HEK293 (cell line): ENCODE results near the gene PIAS2.

Source experiments
- CTCF ChIA-PET: fragments of 350-600 bp; formaldehyde crosslinking; extraction: SDS; loops from one replicate; lab custom pipeline; 2021; ENCODE audit warnings: antibody characterized with exemption; lab: Yijun Ruan, JAX
- POLR2A ChIA-PET: fragments of 300-600 bp; formaldehyde crosslinking; extraction: SDS; loops from one replicate; lab custom pipeline; 2020; ENCODE audit warnings: antibody characterized with exemption, inconsistent platforms; lab: Yijun Ruan, JAX
- H3K27ac ChIP-seq: fragments of 200-500 bp; sonication (Bioruptor generic); 2 replicates; pipeline ENCODE4 v1.5.1; 2014; ENCODE audit warnings: low read depth, low read length, control low read depth, inconsistent platforms; ENCODE audit errors: extremely low read depth
- H3K36me3 ChIP-seq, 2 experiments: fragments of 200-500 bp in 1 of 2; sonication (Bioruptor generic) in 1 of 2; 1 replicate in 1 of 2; 2 replicates in 1 of 2; pipeline ENCODE4 v1.5.1; 2014 to 2017; ENCODE audit warnings: inconsistent platforms in 2 of 2, low read length in 2 of 2; ENCODE audit not compliant: control insufficient read depth in 2 of 2, insufficient read depth in 1 of 2
- H3K4me1 ChIP-seq: fragments of 200-500 bp; sonication (Bioruptor generic); 2 replicates; pipeline ENCODE4 v1.5.1; 2014; ENCODE audit warnings: mild to moderate bottlenecking, low read length, inconsistent platforms; ENCODE audit not compliant: control insufficient read depth, insufficient read depth
- H3K4me3 ChIP-seq: 2 replicates; pipeline ENCODE4 v1.5.1; 2011; ENCODE audit warnings: low read depth, mild to moderate bottlenecking, control low read depth, low read length, moderate library complexity
- H3K9me3 ChIP-seq: fragments of 200-500 bp; sonication (Bioruptor generic); 2 replicates; pipeline ENCODE4 v1.5.1; 2014; ENCODE audit warnings: low read depth, low read length, inconsistent platforms; ENCODE audit not compliant: control insufficient read depth, insufficient read depth
- ATF2 ChIP-seq: fragments of 450-650 bp; formaldehyde crosslinking; IDR thresholded peaks from 2 replicates; pipeline ENCODE4 v1.5.1; 2016; ENCODE audit warnings: missing biosample characterization, missing genetic modification characterization, low read depth
- GLI4 ChIP-seq: fragments of 450-650 bp; formaldehyde crosslinking; IDR thresholded peaks from 2 replicates; pipeline ENCODE4 v1.5.1; 2016; ENCODE audit warnings: missing biosample characterization, missing genetic modification characterization
- HIC1 ChIP-seq: fragments of 450-650 bp; formaldehyde crosslinking; IDR thresholded peaks from 2 replicates; pipeline ENCODE4 v1.5.1; 2016; ENCODE audit warnings: missing biosample characterization, missing genetic modification characterization
- HOXD13 ChIP-seq: sonication (generic); formaldehyde crosslinking; IDR thresholded peaks from 2 replicates; pipeline ENCODE4 v1.8.0; 2022; ENCODE audit warnings: missing genetic modification reagents, borderline replicate concordance
- ZBTB10 ChIP-seq: fragments of 450-650 bp; formaldehyde crosslinking; IDR thresholded peaks from 2 replicates; pipeline ENCODE4 v1.5.1; 2016; ENCODE audit warnings: missing biosample characterization, missing genetic modification characterization
- ZIC2 ChIP-seq: fragments of 450-650 bp; formaldehyde crosslinking; IDR thresholded peaks from 2 replicates; pipeline ENCODE4 v1.5.1; 2016; ENCODE audit warnings: missing biosample characterization, missing genetic modification characterization
- ZNF184 ChIP-seq: fragments of 450-650 bp; IDR thresholded peaks from 2 replicates; pipeline ENCODE4 v1.5.1; 2018; ENCODE audit warnings: missing biosample characterization, mild to moderate bottlenecking, missing genetic modification characterization
- ZNF2 ChIP-seq: fragments of 450-650 bp; formaldehyde crosslinking; IDR thresholded peaks from 2 replicates; pipeline ENCODE4 v1.5.1; 2016; ENCODE audit warnings: missing biosample characterization, missing genetic modification characterization
- ZNF311 ChIP-seq: fragments of 450-650 bp; formaldehyde crosslinking; IDR thresholded peaks from 2 replicates; pipeline ENCODE4 v1.5.1; 2017; ENCODE audit warnings: missing biosample characterization, missing genetic modification characterization, borderline replicate concordance
- ZNF350 ChIP-seq: fragments of 450-650 bp; formaldehyde crosslinking; IDR thresholded peaks from 2 replicates; pipeline ENCODE4 v1.5.0; 2017; ENCODE audit warnings: missing biosample characterization, mild to moderate bottlenecking, missing genetic modification characterization
- ZNF366 ChIP-seq: fragments of 450-650 bp; formaldehyde crosslinking; conservative IDR thresholded peaks from 2 replicates; pipeline ENCODE4 v1.5.1; 2016; ENCODE audit warnings: missing biosample characterization, missing genetic modification characterization
- ZNF398 ChIP-seq: fragments of 450-650 bp; formaldehyde crosslinking; IDR thresholded peaks from 2 replicates; pipeline ENCODE4 v1.5.1; 2017; ENCODE audit warnings: missing biosample characterization, missing genetic modification characterization
- ZNF433 ChIP-seq: fragments of 450-650 bp; formaldehyde crosslinking; IDR thresholded peaks from 2 replicates; pipeline ENCODE4 v1.5.1; 2016; ENCODE audit warnings: missing biosample characterization, missing genetic modification characterization, low read depth
- ZNF473 ChIP-seq: fragments of 450-650 bp; formaldehyde crosslinking; IDR thresholded peaks from 2 replicates; pipeline ENCODE4 v1.5.1; 2017; ENCODE audit warnings: missing biosample characterization, missing genetic modification characterization
- ZNF560 ChIP-seq: fragments of 450-650 bp; formaldehyde crosslinking; IDR thresholded peaks from 2 replicates; pipeline ENCODE4 v1.5.1; 2017; ENCODE audit warnings: missing biosample characterization, missing genetic modification characterization, borderline replicate concordance
- ZNF76 ChIP-seq: fragments of 450-650 bp; formaldehyde crosslinking; IDR thresholded peaks from 2 replicates; pipeline ENCODE4; 2016; ENCODE audit warnings: low read depth, missing biosample characterization, missing genetic modification characterization, borderline replicate concordance
- ZNF843 ChIP-seq: fragments of 450-650 bp; formaldehyde crosslinking; IDR thresholded peaks from 2 replicates; pipeline ENCODE4 v1.5.1; 2016; ENCODE audit warnings: missing biosample characterization, missing genetic modification characterization
- ZSCAN30 ChIP-seq: fragments of 450-650 bp; IDR thresholded peaks from 2 replicates; pipeline ENCODE4 v1.5.1; 2018; ENCODE audit warnings: missing biosample characterization, mild to moderate bottlenecking, missing genetic modification characterization, moderate library complexity
- ZSCAN5A ChIP-seq: fragments of 450-650 bp; formaldehyde crosslinking; IDR thresholded peaks from 2 replicates; pipeline ENCODE4 v1.5.1; 2016; ENCODE audit warnings: missing biosample characterization, missing genetic modification characterization

The PIAS2 gene

GRCh38 chr18:46794607-46795006 lies 122.7 kb downstream of the PIAS2 start (continued):
- TF ChIP-seq ZBTB10 (tag by site-specific recombination), result no peak

- CTCF ChIA-PET, result interaction anchor here (0.5 to 1.2 kb wide), 4 partner anchors 14 to 239 kb away, joined by 3 to 7 read pairs (median 3); no protein-coding TSS in a partner anchor
Measured at GRCh38 chr18:46793565-46793964, 123.7 kb downstream of the PIAS2 start.

GRCh38 chr18:46789088-46789487 lies 128.2 kb downstream of the PIAS2 start:
- Histone ChIP-seq H3K4me1 (no peaks in the 10 kb centered on the region), H3K36me3 (no peaks in the 10 kb centered on the region), H3K9me3 (no peaks in the 10 kb centered on the region), H3K4me3 (no peak overlapping the region), H3K27ac (no peak overlapping the region)
- ChIA-PET POLR2A (no interaction called here), CTCF (no interaction called here)
- no peak for TF ChIP-seq ZNF560 (tag by site-specific recombination)
- TF ChIP-seq GLI4 (tag by site-specific recombination), result no peak

More at GRCh38 chr18:46793565-46793964, 123.7 kb downstream of the PIAS2 start:
- no peaks in the 10 kb centered on the region for H3K36me3 ChIP-seq
- H3K4me3 ChIP-seq, result no peak overlapping the region
- POLR2A ChIA-PET, result interaction anchor here (0.6 kb wide), 1 partner anchor 129 kb away, joined by 3 read pairs; no protein-coding TSS in a partner anchor
- no peak overlapping the region for H3K27ac ChIP-seq
- no peaks in the 10 kb centered on the region for H3K4me1 ChIP-seq
- H3K9me3 ChIP-seq, result no peaks in the 10 kb centered on the region
- no peak for TF ChIP-seq ZNF350 (tag by site-specific recombination)
- no peak for TF ChIP-seq ZNF76 (tag by site-specific recombination)
- TF ChIP-seq HIC1 (tag by site-specific recombination), result no peak
- no peak for TF ChIP-seq ZNF843 (tag by site-specific recombination)
- TF ChIP-seq ZNF311 (tag by site-specific recombination), result no peak
- no peak for TF ChIP-seq ZSCAN30
- no peak for TF ChIP-seq ZNF473 (tag by site-specific recombination)
- peak; percentile 18; the same call in 1 of the 2 replicates for TF ChIP-seq ZIC2 (tag by site-specific recombination)
- TF ChIP-seq, all 188 proteins: peak for 1

GRCh38 chr18:46787674-46788073 lies 129.6 kb downstream of the PIAS2 start:
- CTCF ChIA-PET, result interaction anchor here (1.5 to 1.9 kb wide), 2 partner anchors 16 to 130 kb away, joined by 4 to 5 read pairs; no protein-coding TSS in a partner anchor
- TF ChIP-seq ZNF366 (tag by site-specific recombination) (no peak), ATF2 (no peak), ZNF184 (tag by site-specific recombination) (no peak), ZSCAN5A (tag by site-specific recombination) (no peak), ZNF2 (no peak), ZNF398 (tag by site-specific recombination) (no peak), ZNF433 (tag by site-specific recombination) (no peak), HOXD13 (CRISPR knock-in tag) (no peak)

More at GRCh38 chr18:46787674-46788073, 129.6 kb downstream of the PIAS2 start:
- no peaks in the 10 kb centered on the region for H3K36me3 ChIP-seq
- H3K4me3 ChIP-seq, result no peak overlapping the region
- POLR2A ChIA-PET, result no interaction called here
- H3K4me1 ChIP-seq, result no peaks in the 10 kb centered on the region
- no peaks in the 10 kb centered on the region for H3K9me3 ChIP-seq
- no peak overlapping the region for H3K27ac ChIP-seq
